Cardiac muscle cell (in vitro differentiated cells and primary cell): ENCODE results near the gene GFPT1. TPM values are rescaled to one million over a fixed set of nuclear protein-coding genes. Genes with fewer than 3 reads are reported as not detected.

Experiments used
- DNase-seq, 2 donors: peaks; one replicate each; pipeline versions ENCODE4 v3.0.0 to v3.0.0-alpha.2; 2010 to 2017; ENCODE audit warnings: low read depth in 1 of 2, low spot score in 1 of 2
- H3K27ac ChIP-seq: fragments of 200-600 bp; sonication (generic); 2 replicates; pipeline ENCODE4 v1.5.1; 2016
- H3K27me3 ChIP-seq: fragments of 200-600 bp; sonication (generic); 2 replicates; pipeline ENCODE4 v1.6.0; 2016; ENCODE audit warnings: control low read depth
- H3K36me3 ChIP-seq: fragments of 200-600 bp; sonication (generic); 2 replicates; pipeline ENCODE4 v1.5.1; 2016; ENCODE audit warnings: control low read depth
- H3K4me1 ChIP-seq: fragments of 200-600 bp; sonication (generic); 2 replicates; pipeline ENCODE4 v1.8.1; 2017; ENCODE audit warnings: low read depth, mild to moderate bottlenecking, mixed run types
- H3K4me3 ChIP-seq: fragments of 200-600 bp; sonication (generic); 2 replicates; pipeline ENCODE4 v1.5.1; 2016; ENCODE audit warnings: mild to moderate bottlenecking
- H3K9me3 ChIP-seq: fragments of 200-600 bp; sonication (generic); 2 replicates; pipeline ENCODE4 v1.5.1; 2017; ENCODE audit warnings: low read depth, mild to moderate bottlenecking, control low read depth
- CTCF ChIP-seq: IDR thresholded peaks from 2 replicates; pipeline ENCODE4 v1.5.1; 2012; ENCODE audit warnings: low read depth, mild to moderate bottlenecking, low read length
- polyA plus RNA-seq: library from polyadenylated mRNA; unstranded; fragments of >200 nt; fragmentation: Nextera tagmentation; extraction: Ambion mirVana; gene quantifications from 2 replicates; pipeline ENCODE4 v1.2.1, GENCODE V29; 2016
- total RNA-seq: library from RNA; depleted of rRNA; stranded (reverse); fragments of >200 nt; gene quantifications from 2 replicates; pipeline ENCODE4 v1.2.3, GENCODE V29; 2016

The GFPT1 gene
- total and polyA plus RNA-seq, 2 experiments from 2014 or later: 22.4 to 31.7 TPM

GRCh38 chr2:69322631-69323030 is 64.4 kb downstream of the GFPT1 start:
- Histone ChIP-seq H3K27ac (no peak overlapping the region), H3K36me3 (peaks cover 27% of the 10 kb centered on the region), H3K9me3 (no peaks in the 10 kb centered on the region), H3K4me3 (no peak overlapping the region), H3K4me1 (no peaks in the 10 kb centered on the region), H3K27me3 (no peaks in the 10 kb centered on the region)
- no peak for DNase-seq
- TF ChIP-seq CTCF: no peak

GRCh38 chr2:69316550-69316949 is 70.5 kb downstream of the GFPT1 start:
- no peaks in the 10 kb centered on the region for H3K27me3 ChIP-seq
- H3K4me3 ChIP-seq: no peak overlapping the region
- no peaks in the 10 kb centered on the region for H3K4me1 ChIP-seq
- H3K36me3 ChIP-seq: no peaks in the 10 kb centered on the region
- TF ChIP-seq CTCF: no peak
- no peak for DNase-seq
- no peak overlapping the region for H3K27ac ChIP-seq
- no peaks in the 10 kb centered on the region for H3K9me3 ChIP-seq

GRCh38 chr2:69315160-69315761 is 71.8 kb downstream of the GFPT1 start:
- no peak for TF ChIP-seq CTCF
- Histone ChIP-seq H3K27me3 (no peaks in the 10 kb centered on the region), H3K9me3 (no peaks in the 10 kb centered on the region), H3K36me3 (no peaks in the 10 kb centered on the region), H3K27ac (no peak overlapping the region), H3K4me1 (no peaks in the 10 kb centered on the region), H3K4me3 (no peak overlapping the region)
- no peak for DNase-seq

- no peak for TF ChIP-seq CTCF
These were observed 76.0 kb downstream of the GFPT1 start for GRCh38 chr2:69311024-69311416.

GRCh38 chr2:69310111-69311023 is 76.7 kb downstream of the GFPT1 start:
- Histone ChIP-seq H3K9me3 (no peaks in the 10 kb centered on the region), H3K36me3 (no peaks in the 10 kb centered on the region), H3K27ac (no peak overlapping the region), H3K4me3 (no peak overlapping the region), H3K27me3 (peaks cover 18% of the 10 kb centered on the region), H3K4me1 (no peaks in the 10 kb centered on the region)
- TF ChIP-seq CTCF: no peak
- DNase-seq: no peak

More at GRCh38 chr2:69311024-69311416, 76.0 kb downstream of the GFPT1 start:
- DNase-seq: no peak
- Histone ChIP-seq H3K4me3 (no peak overlapping the region), H3K27ac (no peak overlapping the region), H3K36me3 (no peaks in the 10 kb centered on the region), H3K4me1 (no peaks in the 10 kb centered on the region), H3K9me3 (no peaks in the 10 kb centered on the region), H3K27me3 (peaks cover 11% of the 10 kb centered on the region)
